ENCODE measurements around the gene FBXO33. TPM values are rescaled to one million over a fixed set of nuclear protein-coding genes. Genes with fewer than 3 reads are reported as not detected.

The FBXO33 gene
- total RNA-seq, 6 donors from 2014 or later, result 10.1 to 23.2 (median 14.3) TPM

DNA sequence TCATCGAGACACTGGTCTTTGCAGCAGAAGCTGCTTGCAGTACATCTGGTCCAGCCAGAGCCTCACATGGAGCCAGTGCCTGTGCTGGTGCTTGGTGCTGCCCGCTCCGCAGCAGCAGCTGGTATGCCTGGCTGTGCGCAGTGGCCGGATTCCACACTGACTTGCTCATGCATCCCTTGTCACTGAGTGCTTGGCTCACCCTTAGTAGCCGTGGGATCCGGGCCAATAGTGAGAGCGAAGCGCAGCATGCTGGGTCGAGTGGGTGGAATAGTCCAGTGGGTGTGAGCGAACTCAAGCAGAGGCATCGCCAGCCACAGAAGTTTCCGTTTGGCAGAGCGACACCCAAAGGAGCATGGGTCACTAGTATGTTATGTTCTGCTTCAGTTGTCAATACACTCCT lies 10.1 kb upstream of the FBXO33 start:
- H3K4me3 ChIP-seq, result no peak overlapping the region
- TF ChIP-seq EP300 (IDR thresholded peaks at IDR 0.05) (no peak), POLR2AphosphoS5 (IDR thresholded peaks at IDR 0.05) (no peak), POLR2A (IDR thresholded peaks at IDR 0.05) (no peak)
- TF ChIP-seq, protein P1, sequence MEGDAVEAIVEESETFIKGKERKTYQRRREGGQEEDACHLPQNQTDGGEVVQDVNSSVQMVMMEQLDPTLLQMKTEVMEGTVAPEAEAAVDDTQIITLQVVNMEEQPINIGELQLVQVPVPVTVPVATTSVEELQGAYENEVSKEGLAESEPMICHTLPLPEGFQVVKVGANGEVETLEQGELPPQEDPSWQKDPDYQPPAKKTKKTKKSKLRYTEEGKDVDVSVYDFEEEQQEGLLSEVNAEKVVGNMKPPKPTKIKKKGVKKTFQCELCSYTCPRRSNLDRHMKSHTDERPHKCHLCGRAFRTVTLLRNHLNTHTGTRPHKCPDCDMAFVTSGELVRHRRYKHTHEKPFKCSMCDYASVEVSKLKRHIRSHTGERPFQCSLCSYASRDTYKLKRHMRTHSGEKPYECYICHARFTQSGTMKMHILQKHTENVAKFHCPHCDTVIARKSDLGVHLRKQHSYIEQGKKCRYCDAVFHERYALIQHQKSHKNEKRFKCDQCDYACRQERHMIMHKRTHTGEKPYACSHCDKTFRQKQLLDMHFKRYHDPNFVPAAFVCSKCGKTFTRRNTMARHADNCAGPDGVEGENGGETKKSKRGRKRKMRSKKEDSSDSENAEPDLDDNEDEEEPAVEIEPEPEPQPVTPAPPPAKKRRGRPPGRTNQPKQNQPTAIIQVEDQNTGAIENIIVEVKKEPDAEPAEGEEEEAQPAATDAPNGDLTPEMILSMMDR (IDR thresholded peaks at IDR 0.05), result no peak
- ATAC-seq (ENCODE audit: low FRiP score in 2 of 2) (peak in 1 of 2 donors; percentile 40), DNase-seq (peak in 1 of 2 donors; percentile 52)
- H3K27me3 ChIP-seq, result no peaks in the 10 kb centered on the region
- WGBS, 2 donors, result 94 to 97% methylated on average over 9 to 14 of the region's 14 CpGs
- no peaks in the 10 kb centered on the region for H3K9me3 ChIP-seq
- H3K27ac ChIP-seq, result no peak overlapping the region
- H3K4me1 ChIP-seq, result no peaks in the 10 kb centered on the region
- H3K36me3 ChIP-seq, result no peaks in the 10 kb centered on the region

DNA sequence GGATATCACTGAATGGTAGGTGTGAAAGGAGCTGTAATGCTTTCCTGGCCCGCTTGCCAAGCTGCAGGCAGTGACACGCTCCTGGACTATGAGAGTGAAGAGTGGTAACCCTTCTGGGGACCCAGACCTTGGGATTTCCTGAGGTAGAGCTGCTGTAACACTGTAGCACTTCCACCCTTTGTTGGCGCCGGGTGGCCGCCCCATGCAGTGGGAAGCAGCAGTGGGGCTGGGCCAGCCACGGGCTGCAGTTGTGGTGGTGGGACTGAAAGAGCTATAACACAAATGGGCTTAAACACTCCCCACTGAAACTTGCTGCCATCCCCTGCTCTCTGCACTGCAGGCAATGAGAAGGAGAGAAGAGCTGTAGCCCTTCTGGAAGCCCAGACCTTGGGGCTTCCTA lies 9.6 kb upstream of the FBXO33 start:
- Histone ChIP-seq H3K36me3 (no peaks in the 10 kb centered on the region), H3K4me1 (no peaks in the 10 kb centered on the region), H3K4me3 (no peak overlapping the region), H3K9me3 (no peaks in the 10 kb centered on the region), H3K27me3 (no peaks in the 10 kb centered on the region), H3K27ac (no peak overlapping the region)
- TF ChIP-seq POLR2AphosphoS5 (IDR thresholded peaks at IDR 0.05), result no peak
- TF ChIP-seq, protein P1 (IDR thresholded peaks at IDR 0.05), result no peak
- no peak for TF ChIP-seq POLR2A (IDR thresholded peaks at IDR 0.05)
- TF ChIP-seq EP300 (IDR thresholded peaks at IDR 0.05), result no peak
- peak in 1 of 2 donors; percentile 66 for DNase-seq
- WGBS, 2 donors, result 85 to 95% methylated on average over 3 to 4 of the region's 6 CpGs
- peak in 1 of 2 donors; percentile 43 for ATAC-seq (ENCODE audit: low FRiP score in 2 of 2)

DNA sequence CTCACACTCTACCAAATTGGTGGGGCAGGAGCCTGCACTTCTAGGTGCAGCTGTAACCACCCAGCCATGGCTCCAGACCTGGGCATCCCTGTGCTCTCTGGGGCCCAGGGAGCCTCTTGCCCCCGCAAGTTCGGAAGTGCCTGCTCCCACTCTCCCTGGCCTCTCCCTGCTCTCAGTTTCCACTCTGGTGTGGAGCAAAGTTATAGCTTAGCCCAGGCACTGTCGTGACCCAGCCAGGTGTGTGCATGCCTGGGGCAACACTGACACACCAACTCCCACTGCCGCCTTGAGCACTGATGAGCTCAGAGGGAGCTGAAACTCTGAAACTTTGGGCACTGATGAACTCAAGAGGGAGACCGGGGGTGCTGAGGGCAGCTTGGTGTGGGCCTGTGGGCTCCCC lies 8.7 kb upstream of the FBXO33 start:
- no peak for TF ChIP-seq EP300 (IDR thresholded peaks at IDR 0.05)
- TF ChIP-seq, protein P1 (IDR thresholded peaks at IDR 0.05), result no peak
- TF ChIP-seq POLR2A (IDR thresholded peaks at IDR 0.05), result no peak
- TF ChIP-seq POLR2AphosphoS5 (IDR thresholded peaks at IDR 0.05), result no peak
- no peaks in the 10 kb centered on the region for H3K36me3 ChIP-seq
- no peaks in the 10 kb centered on the region for H3K9me3 ChIP-seq
- no peak overlapping the region for H3K4me3 ChIP-seq
- H3K27me3 ChIP-seq, result no peaks in the 10 kb centered on the region
- 90 to 100% methylated on average over 1 to 5 of the region's 5 CpGs for WGBS, 2 donors
- DNase-seq, result no peak
- no peaks in the 10 kb centered on the region for H3K4me1 ChIP-seq
- H3K27ac ChIP-seq, result no peak overlapping the region
- no peak for ATAC-seq (ENCODE audit: low FRiP score in 2 of 2)

DNA sequence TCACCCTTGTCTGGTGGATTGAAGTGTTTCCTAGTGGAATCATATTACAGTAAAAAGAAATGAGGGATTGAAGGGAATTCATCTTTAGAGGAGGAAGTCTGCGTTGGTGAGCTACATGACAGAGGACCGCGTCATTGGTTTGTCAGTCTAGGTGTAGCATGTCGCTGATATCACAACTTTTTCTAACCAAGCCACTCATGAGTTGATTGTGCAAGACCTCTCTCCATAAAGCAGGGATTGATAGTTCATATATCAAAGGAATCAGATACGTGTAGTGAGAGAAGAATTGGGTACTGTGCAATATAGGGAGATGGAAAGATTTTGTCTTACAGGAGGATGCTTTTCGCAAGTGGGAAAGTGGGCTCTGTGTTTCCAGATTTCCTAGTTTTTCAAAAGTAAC lies 3.0 kb upstream of the FBXO33 start:
- H3K9me3 ChIP-seq, result no peaks in the 10 kb centered on the region
- no peaks in the 10 kb centered on the region for H3K36me3 ChIP-seq
- TF ChIP-seq POLR2AphosphoS5 (IDR thresholded peaks at IDR 0.05) (no peak), EP300 (IDR thresholded peaks at IDR 0.05) (no peak), POLR2A (IDR thresholded peaks at IDR 0.05) (no peak)
- TF ChIP-seq, protein P1 (IDR thresholded peaks at IDR 0.05), result no peak
- no peak overlapping the region for H3K27ac ChIP-seq
- ATAC-seq (ENCODE audit: low FRiP score in 2 of 2) (no peak), DNase-seq (no peak)
- no peaks in the 10 kb centered on the region for H3K27me3 ChIP-seq
- WGBS, 2 donors, result 91 to 93% methylated on average over 6 of the region's 6 CpGs
- peaks cover 5 to 12% (median 8%) of the 10 kb centered on the region in 4 donors for H3K4me1 ChIP-seq
- H3K4me3 ChIP-seq, result no peak overlapping the region

DNA sequence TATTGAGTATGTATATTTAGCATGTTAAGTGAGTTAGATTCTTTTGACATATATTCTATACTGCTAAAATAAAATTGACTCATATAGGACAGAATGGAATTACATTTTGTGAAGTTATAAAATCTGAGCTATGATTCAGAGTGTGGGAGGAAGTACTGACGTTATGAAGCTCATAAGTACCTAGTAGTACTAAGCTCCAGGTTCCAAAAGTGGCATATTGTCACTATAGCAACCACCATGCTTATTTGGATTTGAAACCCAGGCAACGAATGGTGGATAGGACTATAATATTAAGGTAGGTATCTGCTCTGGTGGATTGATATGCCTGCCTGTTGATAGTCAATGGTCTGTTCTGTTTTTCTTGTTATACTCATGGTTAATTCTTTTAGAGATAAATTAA lies 2.2 kb upstream of the FBXO33 start:
- ATAC-seq (ENCODE audit: low FRiP score in 2 of 2), result no peak
- no peaks in the 10 kb centered on the region for H3K9me3 ChIP-seq
- 50 to 57% methylated on average over 2 of the region's 2 CpGs for WGBS, 2 donors

More for the DNA sequence above, 2.2 kb upstream of the FBXO33 start:
- Histone ChIP-seq H3K27me3 (no peaks in the 10 kb centered on the region), H3K4me3 (no peak overlapping the region), H3K36me3 (no peaks in the 10 kb centered on the region), H3K27ac (no peak overlapping the region), H3K4me1 (peaks cover 14 to 20% (median 17%) of the 10 kb centered on the region in 4 donors)
- TF ChIP-seq EP300 (IDR thresholded peaks at IDR 0.05) (no peak), POLR2A (IDR thresholded peaks at IDR 0.05) (no peak), POLR2AphosphoS5 (IDR thresholded peaks at IDR 0.05) (no peak)
- TF ChIP-seq, protein P1 (IDR thresholded peaks at IDR 0.05), result no peak
- DNase-seq, result no peak
